Right kidney (tissue), 1 donor: ENCODE measurements around the gene NECAP2.
"Not testable (repeated sequence)": the region's sequence is repeated elsewhere in the genome, so short reads cannot be mapped to it uniquely, and the experiment has no call there.

Source experiments
- DNase-seq: peaks from one replicate; pipeline ENCODE4 v3.0.0-alpha.2; 2016

Gene NECAP2

GRCh38 chr1:16425125-16426025 lies 15.1 kb upstream of the NECAP2 start:
- no peak for DNase-seq

- DNase-seq: no peak
These were observed 9.9 kb upstream of the NECAP2 start for GRCh38 chr1:16430606-16431005.

- no peak for DNase-seq
These were observed 7.5 kb upstream of the NECAP2 start for GRCh38 chr1:16433030-16433429.

- no peak for DNase-seq
These were observed 6.5 kb upstream of the NECAP2 start for GRCh38 chr1:16434007-16434406.

- no peak for DNase-seq
These were observed 6.0 kb upstream of the NECAP2 start for GRCh38 chr1:16434501-16434900.

GRCh38 chr1:16436946-16437474 lies 3.5 kb upstream of the NECAP2 start, which contains the start of gene SPATA21:
Gene SPATA21, minus strand, starts transcription at chr1:16437424. Its CDS starts 6,053 bp downstream, at chr1:16431371.
- no peak for DNase-seq

- no peak for DNase-seq
These were observed 2.0 kb upstream of the NECAP2 start for GRCh38 chr1:16438516-16438915.

GRCh38 chr1:16438924-16439323 lies 1.6 kb upstream of the NECAP2 start:
- no peak for DNase-seq

GRCh38 chr1:16440131-16440469 lies 424 bp upstream of the NECAP2 start:
- no peak for DNase-seq

- DNase-seq: no peak
These were observed 750 bp downstream of the NECAP2 start for GRCh38 chr1:16441282-16441665.

- no peak for DNase-seq
These were observed 1.7 kb downstream of the NECAP2 start for GRCh38 chr1:16442265-16442664.

- DNase-seq: no peak
These were observed 2.4 kb downstream of the NECAP2 start for GRCh38 chr1:16442941-16443340.

- DNase-seq: no peak
These were observed 3.6 kb downstream of the NECAP2 start for GRCh38 chr1:16443975-16444770.

GRCh38 chr1:16445052-16445451 lies 4.5 kb downstream of the NECAP2 start:
- no peak for DNase-seq

- no peak for DNase-seq
These were observed 5.6 kb downstream of the NECAP2 start for GRCh38 chr1:16446116-16446515.

- DNase-seq: no peak
These were observed 7.1 kb downstream of the NECAP2 start for GRCh38 chr1:16447641-16448040.

- DNase-seq: no peak
These were observed 8.5 kb downstream of the NECAP2 start for GRCh38 chr1:16449065-16449464.

GRCh38 chr1:16449666-16450065 lies 9.1 kb downstream of the NECAP2 start:
- DNase-seq: no peak

GRCh38 chr1:16450863-16451481 lies 10.4 kb downstream of the NECAP2 start:
- DNase-seq: no peak

GRCh38 chr1:16451841-16452528 lies 11.5 kb downstream of the NECAP2 start:
- no peak for DNase-seq

GRCh38 chr1:16454909-16455308 lies 14.4 kb downstream of the NECAP2 start:
- not testable (repeated sequence) for DNase-seq

- DNase-seq: not testable (repeated sequence)
These were observed 15.6 kb downstream of the NECAP2 start for GRCh38 chr1:16456151-16456550.
